NCI-H82 treated with DMSO at 0.1 percent for 48 hours (cell line): ENCODE measurements around the gene SELENOV.

Experiments used
- DNase-seq: peaks from one replicate; lab custom pipeline; 2025; ENCODE audit not compliant: unreplicated experiment; lab: John Stamatoyannopoulos, UW

The SELENOV gene

DNA sequence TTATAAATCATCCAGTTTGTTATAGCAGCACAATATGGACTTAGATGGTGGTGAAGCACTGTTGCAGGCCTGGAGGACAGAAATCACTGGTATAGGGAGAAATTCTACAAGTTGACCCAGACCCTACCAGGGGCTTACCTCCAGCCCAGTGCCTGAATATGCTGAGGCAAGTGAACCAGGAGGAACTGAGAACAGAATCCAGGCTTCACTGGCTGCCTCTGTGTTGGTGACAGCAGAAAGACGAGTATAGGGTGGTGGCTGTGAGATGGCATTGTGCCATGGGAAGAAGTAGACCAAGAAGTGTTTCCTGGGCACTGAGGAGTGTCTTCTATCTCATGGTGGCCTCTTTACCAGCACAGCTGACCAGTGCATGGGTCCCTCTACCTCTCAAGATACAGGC lies 40.9 kb downstream of the SELENOV start:
- DNase-seq = no peak

- no peak for DNase-seq
Observed at GRCh38 chr19:39557811-39558623, 43.1 kb downstream of the SELENOV start.

DNA sequence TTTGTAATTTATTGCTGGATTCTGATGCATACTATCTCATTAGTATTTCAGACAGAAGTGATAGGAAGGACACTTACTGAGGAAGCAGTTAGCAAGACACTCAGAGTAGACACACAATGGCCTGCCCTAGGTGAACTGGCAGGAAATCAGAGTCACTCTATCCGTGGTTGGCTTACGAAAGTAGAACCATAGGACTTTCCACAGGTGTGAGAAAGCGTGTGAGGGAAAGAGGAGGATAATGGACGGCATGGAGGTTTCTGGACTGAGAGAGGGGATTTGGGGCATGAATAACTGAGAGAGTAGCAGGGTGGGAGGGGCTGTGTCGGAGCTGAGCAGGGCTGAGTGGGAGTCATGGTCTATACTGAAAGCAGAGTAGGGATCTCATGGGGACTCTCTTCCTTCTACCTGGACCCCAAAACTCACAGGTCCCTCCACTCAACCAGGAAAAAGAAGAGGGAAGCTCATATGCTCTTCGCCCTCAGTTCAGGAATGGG lies 43.7 kb downstream of the SELENOV start:
- no peak for DNase-seq

DNA sequence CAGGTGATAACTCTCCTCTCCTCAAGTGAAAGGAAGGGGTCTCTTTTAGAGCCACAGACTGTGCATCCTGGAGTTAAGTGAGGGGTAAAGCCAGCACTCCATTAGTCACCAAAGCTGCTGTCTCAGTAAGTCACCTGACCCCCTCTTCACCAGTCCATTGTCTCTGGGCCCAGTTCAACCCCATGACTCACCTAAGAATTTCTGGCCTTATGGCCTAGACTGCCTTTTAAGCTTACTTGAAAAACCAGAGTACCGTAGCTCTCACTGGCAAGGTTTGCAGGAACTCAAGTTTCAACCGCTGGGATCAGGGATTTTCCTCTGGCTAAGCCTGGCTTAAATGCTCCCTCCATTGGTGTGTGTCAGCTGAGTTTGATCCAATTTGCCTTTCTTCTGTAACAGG lies 48.5 kb downstream of the SELENOV start:
- peak; percentile 42 for DNase-seq

DNA sequence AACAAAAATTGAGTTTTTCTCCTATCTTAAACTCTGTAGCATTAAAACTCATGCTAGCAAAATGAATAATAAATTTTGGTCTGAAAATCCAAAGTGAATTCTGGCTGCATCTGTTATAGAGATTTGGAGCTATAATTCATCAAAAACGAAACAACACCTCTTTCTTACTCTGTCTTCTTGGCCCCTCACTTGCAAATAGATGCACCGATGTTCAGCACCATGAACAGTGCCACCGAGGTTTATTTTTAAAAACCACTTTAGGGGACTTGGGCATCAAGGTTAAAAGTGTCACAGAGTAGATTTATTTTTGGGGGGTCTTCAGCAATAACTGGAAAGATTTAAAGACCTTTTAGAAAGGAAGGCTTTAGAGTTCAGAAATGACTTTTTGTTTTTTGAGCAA lies 51.1 kb downstream of the SELENOV start:
- DNase-seq = no peak

DNA sequence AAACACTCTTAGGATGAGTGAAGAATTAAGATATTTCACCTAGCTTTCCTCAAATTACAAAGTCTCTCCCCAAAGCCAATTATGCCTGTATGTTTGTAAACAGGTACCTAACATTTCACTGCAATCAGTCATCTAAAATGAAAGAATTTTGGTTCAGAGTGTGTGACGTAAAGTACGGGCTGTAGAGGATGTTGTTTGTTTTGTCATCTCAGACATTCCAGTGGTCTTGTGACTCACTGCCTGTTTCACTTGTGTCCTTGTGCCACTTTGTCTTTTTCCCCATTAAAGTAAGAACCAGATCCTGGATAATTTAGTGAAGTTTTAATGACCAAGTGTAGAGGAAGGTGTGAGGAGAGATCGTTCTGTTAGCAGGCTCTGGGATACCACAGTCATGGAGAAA lies 53.7 kb downstream of the SELENOV start:
- no peak for DNase-seq
